Measurements from ENCODE around the gene RBFOX2. TPM values are rescaled to one million over a fixed set of nuclear protein-coding genes. Genes with fewer than 3 reads are reported as not detected.

Gene RBFOX2
- total RNA-seq, 2 experiments from 2014 or later = 1.9 to 2.4 TPM

DNA sequence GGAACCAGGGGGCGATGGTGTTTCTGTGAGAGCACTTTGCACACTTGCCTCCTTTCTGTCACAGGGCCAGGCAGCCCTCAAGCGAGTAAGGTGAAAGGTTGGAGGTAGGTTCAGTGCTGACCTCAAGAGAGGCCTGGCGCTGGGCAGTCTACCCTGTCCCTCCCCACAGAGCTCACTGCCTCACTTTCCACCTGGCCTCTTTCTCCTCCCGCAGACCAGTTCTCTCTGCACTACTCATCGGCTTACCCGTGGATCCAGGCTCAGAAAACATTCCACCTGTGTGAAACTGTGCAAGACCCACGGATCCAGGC is 294.2 kb downstream of the RBFOX2 start:
- no peaks in the 10 kb centered on the region for H3K4me1 Mint-ChIP-seq (ENCODE audit: low read depth)
- peaks cover 4% of the 10 kb centered on the region for H3K27me3 Mint-ChIP-seq
- H3K9me3 Mint-ChIP-seq = no peaks in the 10 kb centered on the region
- no peak overlapping the region for H3K27ac ChIP-seq (ENCODE audit: low read depth in 1 of 2, low read length in 2 of 2)
- H3K4me3 Mint-ChIP-seq = no peak overlapping the region
- no peaks in the 10 kb centered on the region for H3K27me3 ChIP-seq (ENCODE audit: control insufficient read depth in 1 of 2, insufficient read depth in 2 of 2, low read length in 2 of 2)
- H3K4me3 ChIP-seq (ENCODE audit: low read length) = no peak overlapping the region
- no peak overlapping the region for H3K27ac Mint-ChIP-seq
- intact Hi-C loops (cut with DNase I, micrococcal nuclease) = no loop called here
- no peaks in the 10 kb centered on the region for H3K9me3 ChIP-seq (ENCODE audit: control insufficient read depth in 1 of 2, insufficient read depth in 1 of 2, low read length in 2 of 2)
- H3K36me3 Mint-ChIP-seq (ENCODE audit: low read depth) = no peaks in the 10 kb centered on the region
- TF ChIP-seq, protein P1, sequence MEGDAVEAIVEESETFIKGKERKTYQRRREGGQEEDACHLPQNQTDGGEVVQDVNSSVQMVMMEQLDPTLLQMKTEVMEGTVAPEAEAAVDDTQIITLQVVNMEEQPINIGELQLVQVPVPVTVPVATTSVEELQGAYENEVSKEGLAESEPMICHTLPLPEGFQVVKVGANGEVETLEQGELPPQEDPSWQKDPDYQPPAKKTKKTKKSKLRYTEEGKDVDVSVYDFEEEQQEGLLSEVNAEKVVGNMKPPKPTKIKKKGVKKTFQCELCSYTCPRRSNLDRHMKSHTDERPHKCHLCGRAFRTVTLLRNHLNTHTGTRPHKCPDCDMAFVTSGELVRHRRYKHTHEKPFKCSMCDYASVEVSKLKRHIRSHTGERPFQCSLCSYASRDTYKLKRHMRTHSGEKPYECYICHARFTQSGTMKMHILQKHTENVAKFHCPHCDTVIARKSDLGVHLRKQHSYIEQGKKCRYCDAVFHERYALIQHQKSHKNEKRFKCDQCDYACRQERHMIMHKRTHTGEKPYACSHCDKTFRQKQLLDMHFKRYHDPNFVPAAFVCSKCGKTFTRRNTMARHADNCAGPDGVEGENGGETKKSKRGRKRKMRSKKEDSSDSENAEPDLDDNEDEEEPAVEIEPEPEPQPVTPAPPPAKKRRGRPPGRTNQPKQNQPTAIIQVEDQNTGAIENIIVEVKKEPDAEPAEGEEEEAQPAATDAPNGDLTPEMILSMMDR (IDR thresholded peaks at IDR 0.05) = no peak
- H3K36me3 ChIP-seq (ENCODE audit: insufficient read depth, low read length) = no peaks in the 10 kb centered on the region
- DNase-seq (no peak), ATAC-seq (ENCODE audit: poor library complexity) (no peak)
- POLR2A ChIA-PET = no interaction called here
- H3K4me1 ChIP-seq (ENCODE audit: insufficient read depth, low read length) = no peaks in the 10 kb centered on the region
- CTCF ChIA-PET = no interaction called here

DNA sequence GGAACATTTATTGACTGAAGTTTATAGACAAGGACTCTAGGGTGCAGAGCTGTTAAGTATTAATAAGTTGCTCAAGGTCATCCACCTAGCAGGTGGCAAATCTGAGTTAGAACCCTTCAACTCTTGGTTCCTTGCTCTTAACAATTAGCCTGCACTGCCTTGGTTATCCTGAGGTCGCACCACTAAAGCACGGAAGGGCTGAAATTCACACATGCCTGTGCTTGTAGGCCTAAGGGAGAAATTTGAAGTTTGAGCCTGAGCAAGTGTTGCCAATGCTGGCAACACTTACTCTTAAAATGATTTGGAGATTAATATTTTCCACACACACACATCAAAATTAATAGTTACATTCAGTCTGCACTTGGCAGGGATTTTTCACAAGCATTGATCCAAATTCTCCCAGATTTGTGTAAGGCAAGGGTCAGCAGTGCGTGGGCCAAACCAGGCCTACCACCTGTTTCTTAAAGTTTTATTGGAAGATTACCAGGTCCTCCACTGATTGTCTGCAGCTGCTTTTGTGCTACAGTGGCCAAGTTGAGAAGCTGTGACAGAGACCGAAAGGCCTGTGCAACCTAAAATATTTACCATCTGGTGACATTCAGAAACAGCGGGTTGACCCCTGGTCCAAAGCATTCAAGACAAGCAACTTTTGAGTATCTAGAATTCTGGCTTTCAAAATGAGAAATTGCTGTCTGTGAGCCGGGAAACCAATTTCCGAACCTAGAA is 294.7 kb downstream of the RBFOX2 start:
- H3K4me3 ChIP-seq (ENCODE audit: low read length) = no peak overlapping the region
- Mint-ChIP-seq H3K4me1 (ENCODE audit: low read depth) (no peaks in the 10 kb centered on the region), H3K9me3 (no peaks in the 10 kb centered on the region), H3K4me3 (no peak overlapping the region), H3K27ac (no peak overlapping the region), H3K36me3 (ENCODE audit: low read depth) (no peaks in the 10 kb centered on the region), H3K27me3 (peaks cover 4% of the 10 kb centered on the region)
- DNase-seq (no peak), ATAC-seq (ENCODE audit: poor library complexity) (no peak)
- H3K4me1 ChIP-seq (ENCODE audit: insufficient read depth, low read length) = no peaks in the 10 kb centered on the region
- no peaks in the 10 kb centered on the region for H3K36me3 ChIP-seq (ENCODE audit: insufficient read depth, low read length)
- intact Hi-C loops (cut with DNase I, micrococcal nuclease) = no loop called here
- ChIA-PET POLR2A (no interaction called here), CTCF (no interaction called here)
- TF ChIP-seq, protein P1 (IDR thresholded peaks at IDR 0.05) = no peak
- H3K9me3 ChIP-seq (ENCODE audit: control insufficient read depth in 1 of 2, insufficient read depth in 1 of 2, low read length in 2 of 2) = no peaks in the 10 kb centered on the region
- no peak overlapping the region for H3K27ac ChIP-seq (ENCODE audit: low read depth in 1 of 2, low read length in 2 of 2)
- no peaks in the 10 kb centered on the region for H3K27me3 ChIP-seq (ENCODE audit: control insufficient read depth in 1 of 2, insufficient read depth in 2 of 2, low read length in 2 of 2)

DNA sequence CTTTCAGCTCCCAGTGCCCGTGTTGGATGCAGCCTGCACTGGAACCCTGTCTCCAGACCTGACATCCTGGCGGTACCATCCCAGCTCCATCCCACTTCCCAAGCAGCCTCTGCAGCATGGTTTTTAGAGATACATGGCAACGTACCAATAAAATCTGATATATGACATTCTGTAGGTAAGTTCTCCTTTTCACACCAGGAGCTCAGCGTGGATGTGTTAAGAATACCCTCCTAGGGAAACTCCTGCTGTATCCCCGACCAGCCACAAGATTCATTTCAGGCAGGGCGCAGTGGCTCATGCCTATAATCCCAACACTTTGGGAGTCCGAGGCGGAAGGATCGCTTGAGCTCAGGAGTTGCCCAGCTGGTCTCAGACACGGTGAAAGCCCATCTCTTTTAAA is 295.6 kb downstream of the RBFOX2 start:
- intact Hi-C loops (cut with DNase I, micrococcal nuclease) = no loop called here
- no peaks in the 10 kb centered on the region for H3K27me3 ChIP-seq (ENCODE audit: control insufficient read depth in 1 of 2, insufficient read depth in 2 of 2, low read length in 2 of 2)
- Mint-ChIP-seq H3K4me1 (ENCODE audit: low read depth) (no peaks in the 10 kb centered on the region), H3K27ac (no peak overlapping the region), H3K9me3 (no peaks in the 10 kb centered on the region), H3K36me3 (ENCODE audit: low read depth) (no peaks in the 10 kb centered on the region), H3K27me3 (peaks cover 4% of the 10 kb centered on the region), H3K4me3 (no peak overlapping the region)
- no peaks in the 10 kb centered on the region for H3K9me3 ChIP-seq (ENCODE audit: control insufficient read depth in 1 of 2, insufficient read depth in 1 of 2, low read length in 2 of 2)
- CTCF ChIA-PET = no interaction called here
- no peaks in the 10 kb centered on the region for H3K4me1 ChIP-seq (ENCODE audit: insufficient read depth, low read length)
- no peak overlapping the region for H3K27ac ChIP-seq (ENCODE audit: low read depth in 1 of 2, low read length in 2 of 2)
- POLR2A ChIA-PET = no interaction called here
- DNase-seq (no peak), ATAC-seq (ENCODE audit: poor library complexity) (no peak)
- TF ChIP-seq, protein P1 (IDR thresholded peaks at IDR 0.05) = no peak
- H3K4me3 ChIP-seq (ENCODE audit: low read length) = no peak overlapping the region
- H3K36me3 ChIP-seq (ENCODE audit: insufficient read depth, low read length) = no peaks in the 10 kb centered on the region
